Measurements from ENCODE around the gene COG4.
A peak's percentile ranks its signal among the peaks of the same experiment; 100 is the strongest.

GRCh38 chr16:70454222-70455034 lies 68.9 kb downstream of the COG4 start, which contains the start of gene FCSK:
- TF ChIP-seq CTCF (IDR thresholded peaks at IDR 0.05), result peak in 2 of 5 experiments; percentile 26 to 53
- TF ChIP-seq POLR2A (IDR thresholded peaks at IDR 0.05), result no peak
